Kidney tubule cell (primary cell): ENCODE data around the gene NFE2L1.

Experiments
- DNase-seq: peaks from one replicate; pipeline ENCODE4 v3.0.0-alpha.2; 2018; ENCODE audit warnings: low spot score

Gene NFE2L1

DNA sequence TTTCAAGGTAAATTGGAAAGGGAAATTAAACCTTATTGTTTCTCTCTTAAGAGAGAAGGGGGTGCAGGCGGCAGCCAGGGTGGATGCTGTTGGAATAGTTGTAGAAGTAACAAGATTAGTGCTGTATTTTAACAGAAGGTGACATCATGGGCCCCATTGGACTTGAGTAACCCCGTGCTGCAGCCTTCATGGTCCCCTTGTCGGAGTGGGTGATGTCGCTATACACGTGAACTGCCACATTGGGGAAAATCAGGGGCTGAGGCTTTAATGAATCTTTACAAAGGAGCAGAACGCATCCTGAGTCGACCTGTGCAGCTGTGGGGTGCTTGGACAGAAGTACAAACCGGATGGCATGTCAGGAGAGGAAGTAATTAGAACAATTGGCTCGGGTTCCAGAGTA is 62.6 kb downstream of the NFE2L1 start:
- DNase-seq: no peak
